Panc1 (cell line): ENCODE results near the gene SPINK14.

Experiments used
- CTCF ChIP-seq: fragments of 450-650 bp; IDR thresholded peaks from 2 replicates; pipeline ENCODE4 v1.5.1; 2017; ENCODE audit warnings: mild to moderate bottlenecking
- POLR2AphosphoS5 ChIP-seq: IDR thresholded peaks from 2 replicates; pipeline ENCODE4 v1.6.1; 2012; ENCODE audit warnings: mild to moderate bottlenecking, low read depth, low read length, moderate library complexity
- REST ChIP-seq, 2 experiments: IDR thresholded peaks; 2 replicates each; pipeline ENCODE4 v1.6.1; 2011 to 2012; ENCODE audit warnings: low read depth in 2 of 2, control low read depth in 1 of 2, low read length in 1 of 2, mild to moderate bottlenecking in 1 of 2, moderate library complexity in 1 of 2; ENCODE audit not compliant: insufficient read depth in 1 of 2
- SIN3A ChIP-seq: IDR thresholded peaks from 2 replicates; pipeline ENCODE4 v1.6.1; 2012; ENCODE audit warnings: low read depth, mild to moderate bottlenecking, low read length, moderate library complexity, borderline replicate concordance; ENCODE audit not compliant: insufficient read depth

- no peak for TF ChIP-seq CTCF
- TF ChIP-seq SIN3A: no peak
- TF ChIP-seq POLR2AphosphoS5: no peak
- no peak for TF ChIP-seq REST (IDR thresholded peaks at IDR 0.05; ENCODE audit: insufficient read depth in 1 of 2, low read depth in 2 of 2, low read length in 1 of 2)
These were observed 46.4 kb downstream of the SPINK14 start for GRCh38 chr5:148214665-148215185.
